Thoracic aorta (tissue), 2 donors: ENCODE measurements around the gene MYOM3. TPM values are rescaled to one million over a fixed set of nuclear protein-coding genes. Genes with fewer than 3 reads are reported as not detected.

Experiments
- ATAC-seq: fragments of 150-250 bp; one replicate; pipeline ENCODE4 v1.8.0; 2017; ENCODE audit warnings: low read depth; ENCODE audit not compliant: insufficient number of reproducible peaks, low FRiP score
- DNase-seq: peaks from one replicate; pipeline ENCODE4 v3.0.0-alpha.2; 2020; ENCODE audit warnings: low spot score
- H3K27ac ChIP-seq, 2 donors: fragments of 200-600 bp; sonication (generic); 1 replicate in 1 of 2; 2 replicates in 1 of 2; pipeline ENCODE4 v1.5.1; 2016; ENCODE audit warnings: mild to moderate bottlenecking in 2 of 2, moderate library complexity in 2 of 2
- H3K27me3 ChIP-seq: fragments of 200-600 bp; sonication (generic); replicated peaks from 2 replicates; pipeline ENCODE4 v1.6.0; 2016; ENCODE audit warnings: mild to moderate bottlenecking; ENCODE audit not compliant: insufficient read depth
- H3K36me3 ChIP-seq: fragments of 200-600 bp; sonication (generic); one replicate; pipeline ENCODE4 v1.5.1; 2016
- H3K4me1 ChIP-seq, 2 donors: fragments of 200-600 bp; sonication (generic); 1 replicate in 1 of 2; 2 replicates in 1 of 2; pipeline versions ENCODE4 v1.5.1 to v1.6.0; 2016; ENCODE audit warnings: low read depth in 2 of 2, mild to moderate bottlenecking in 1 of 2; ENCODE audit not compliant: control insufficient read depth in 1 of 2
- H3K4me3 ChIP-seq: fragments of 200-600 bp; sonication (generic); 2 replicates; pipeline ENCODE4 v1.5.1; 2016; ENCODE audit warnings: mild to moderate bottlenecking
- H3K9me3 ChIP-seq: fragments of 200-600 bp; sonication (generic); 2 replicates; pipeline ENCODE4 v1.5.1; 2016
- total RNA-seq, 2 donors: library from RNA; depleted of rRNA; stranded (reverse); fragments of >200 nt; gene quantifications; one replicate each; pipeline versions ENCODE4 v1.1.0 to v1.2.3, GENCODE V29; 2016
- TF ChIP-seq, protein P1 (sequence below): fragments of 200-600 bp; sonication (generic); IDR thresholded peaks from one replicate; pipeline ENCODE4 v1.5.1; 2019; ENCODE audit warnings: antibody characterized with exemption

The MYOM3 gene
- total RNA-seq, 2 donors from 2014 or later, result 1.5 to 1.6 TPM

GRCh38 chr1:24098102-24098501 is 13.8 kb downstream of the MYOM3 start:
- Histone ChIP-seq H3K4me1 (peaks cover 7 to 12% of the 10 kb centered on the region in 2 donors), H3K4me3 (no peak overlapping the region), H3K27me3 (no peaks in the 10 kb centered on the region), H3K9me3 (no peaks in the 10 kb centered on the region), H3K27ac (no peak overlapping the region), H3K36me3 (no peaks in the 10 kb centered on the region)
- ATAC-seq (no peak), DNase-seq (no peak)
- TF ChIP-seq, protein P1, sequence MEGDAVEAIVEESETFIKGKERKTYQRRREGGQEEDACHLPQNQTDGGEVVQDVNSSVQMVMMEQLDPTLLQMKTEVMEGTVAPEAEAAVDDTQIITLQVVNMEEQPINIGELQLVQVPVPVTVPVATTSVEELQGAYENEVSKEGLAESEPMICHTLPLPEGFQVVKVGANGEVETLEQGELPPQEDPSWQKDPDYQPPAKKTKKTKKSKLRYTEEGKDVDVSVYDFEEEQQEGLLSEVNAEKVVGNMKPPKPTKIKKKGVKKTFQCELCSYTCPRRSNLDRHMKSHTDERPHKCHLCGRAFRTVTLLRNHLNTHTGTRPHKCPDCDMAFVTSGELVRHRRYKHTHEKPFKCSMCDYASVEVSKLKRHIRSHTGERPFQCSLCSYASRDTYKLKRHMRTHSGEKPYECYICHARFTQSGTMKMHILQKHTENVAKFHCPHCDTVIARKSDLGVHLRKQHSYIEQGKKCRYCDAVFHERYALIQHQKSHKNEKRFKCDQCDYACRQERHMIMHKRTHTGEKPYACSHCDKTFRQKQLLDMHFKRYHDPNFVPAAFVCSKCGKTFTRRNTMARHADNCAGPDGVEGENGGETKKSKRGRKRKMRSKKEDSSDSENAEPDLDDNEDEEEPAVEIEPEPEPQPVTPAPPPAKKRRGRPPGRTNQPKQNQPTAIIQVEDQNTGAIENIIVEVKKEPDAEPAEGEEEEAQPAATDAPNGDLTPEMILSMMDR, result no peak

- H3K4me3 ChIP-seq, result no peak overlapping the region
- H3K9me3 ChIP-seq, result no peaks in the 10 kb centered on the region
- ATAC-seq (no peak), DNase-seq (no peak)
- no peaks in the 10 kb centered on the region for H3K36me3 ChIP-seq
- no peaks in the 10 kb centered on the region for H3K27me3 ChIP-seq
- H3K4me1 ChIP-seq, result peaks cover 2 to 8% of the 10 kb centered on the region in 2 donors
- no peak overlapping the region for H3K27ac ChIP-seq
- TF ChIP-seq, protein P1, result no peak
Observed at GRCh38 chr1:24097663-24098062, 14.3 kb downstream of the MYOM3 start.

DNA sequence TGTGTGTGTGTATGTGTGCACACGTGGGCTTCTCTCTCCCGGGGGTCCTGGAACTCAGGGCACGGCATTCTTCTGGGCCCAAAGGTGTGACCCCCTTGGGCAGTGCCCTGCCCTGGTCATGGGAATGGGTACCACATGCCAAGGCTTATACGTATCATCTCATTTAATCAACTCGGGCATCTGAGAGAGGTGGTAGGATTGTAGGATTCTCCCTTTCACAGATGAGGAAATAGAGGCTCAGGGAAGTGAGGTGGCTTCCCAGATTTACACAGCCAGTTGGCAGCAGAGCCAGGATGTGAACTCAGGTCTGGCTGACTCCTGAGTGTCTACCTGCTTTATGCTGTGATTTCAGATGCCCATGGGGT is 15.2 kb downstream of the MYOM3 start:
- no peaks in the 10 kb centered on the region for H3K27me3 ChIP-seq
- H3K27ac ChIP-seq, result no peak overlapping the region
- no peak overlapping the region for H3K4me3 ChIP-seq
- no peaks in the 10 kb centered on the region for H3K4me1 ChIP-seq
- ATAC-seq (no peak), DNase-seq (no peak)
- H3K36me3 ChIP-seq, result no peaks in the 10 kb centered on the region
- TF ChIP-seq, protein P1, result no peak
- H3K9me3 ChIP-seq, result no peaks in the 10 kb centered on the region

- Histone ChIP-seq H3K4me3 (no peak overlapping the region), H3K36me3 (no peaks in the 10 kb centered on the region), H3K27me3 (no peaks in the 10 kb centered on the region), H3K9me3 (no peaks in the 10 kb centered on the region), H3K27ac (no peak overlapping the region), H3K4me1 (no peaks in the 10 kb centered on the region)
- TF ChIP-seq, protein P1, result no peak
- ATAC-seq (no peak), DNase-seq (no peak)
Observed at GRCh38 chr1:24096009-24096738, 15.8 kb downstream of the MYOM3 start.

GRCh38 chr1:24095140-24095859 is 16.6 kb downstream of the MYOM3 start:
- TF ChIP-seq, protein P1, result no peak
- Histone ChIP-seq H3K36me3 (no peaks in the 10 kb centered on the region), H3K27ac (no peak overlapping the region), H3K4me1 (no peaks in the 10 kb centered on the region), H3K4me3 (no peak overlapping the region), H3K27me3 (no peaks in the 10 kb centered on the region), H3K9me3 (no peaks in the 10 kb centered on the region)
- DNase-seq (no peak), ATAC-seq (no peak)
